K562 (cell line): ENCODE measurements around the gene TMEM63C. TPM values are rescaled to one million over a fixed set of nuclear protein-coding genes. Genes with fewer than 3 reads are reported as not detected.

ENCODE experiments used
- ATAC-seq: fragments of 200-7000 bp; cut with Tn5 transposase; 3 replicates; pipeline ENCODE4 v1.9.1; 2020; ENCODE audit warnings: moderate library complexity
- BruUV-seq: library from RNA; stranded (reverse); fragments of 400-500 nt; replicated peaks from 2 replicates; lab custom pipeline; 2021; lab: Mats Ljungman, UMichigan
- CTCF ChIA-PET: fragments of 300-600 bp; formaldehyde crosslinking; extraction: SDS; loops from one replicate; lab custom pipeline; 2021; ENCODE audit warnings: low intra/inter-chr PET ratio; lab: Yijun Ruan, JAX
- POLR2A ChIA-PET: fragments of 300-600, 350-650 bp; sonication (Branson Sonifier 250); formaldehyde crosslinking; extraction: SDS; loops from one replicate; lab custom pipeline; 2021; ENCODE audit warnings: antibody characterized with exemption, inconsistent platforms; lab: Yijun Ruan, JAX
- DNase-seq, 4 experiments: peaks; one replicate each; pipeline versions ENCODE4 v3.0.0 to v3.0.0-alpha.2; 2011 to 2018; ENCODE audit warnings: low spot score in 3 of 4, mixed read lengths in 3 of 4; ENCODE audit errors: extremely low read depth in 1 of 4
- FAIRE-seq: peaks from 2 replicates; lab custom pipeline; 2011; peaks lifted over from hg19 to GRCh38; lab: Jason Lieb, UNC
- H2AFZ ChIP-seq: 2 replicates; pipeline ENCODE4 v1.6.0; 2011; ENCODE audit warnings: low read depth, low read length, control low read depth, inconsistent platforms
- H3K27ac ChIP-seq: fragments of 200-600 bp; 3 replicates; pipeline ENCODE4 v1.8.0; 2011; ENCODE audit warnings: low read depth, mild to moderate bottlenecking, control low read depth, inconsistent platforms, low read length, moderate library complexity, mixed read lengths; ENCODE audit errors: extremely low read depth
- H3K27me3 ChIP-seq, 2 experiments: fragments of 300-600 bp in 1 of 2; 2 replicates in 1 of 2; 3 replicates in 1 of 2; pipeline versions ENCODE4 v1.6.0 to v1.8.0; 2011; ENCODE audit warnings: inconsistent platforms in 2 of 2, low read length in 2 of 2, mild to moderate bottlenecking in 1 of 2, mixed read lengths in 1 of 2, moderate library complexity in 1 of 2; ENCODE audit not compliant: control insufficient read depth in 2 of 2, insufficient read depth in 2 of 2
- H3K36me3 ChIP-seq: fragments of 300-600 bp; 3 replicates; pipeline ENCODE4 v1.8.0; 2011; ENCODE audit warnings: mild to moderate bottlenecking, low read length, inconsistent platforms; ENCODE audit not compliant: control insufficient read depth, insufficient read depth
- H3K4me1 ChIP-seq, 2 experiments: fragments of 200-600 bp in 1 of 2; replicated peaks in 1 of 2; 2 replicates in 1 of 2; 3 replicates in 1 of 2; pipeline versions ENCODE4 v1.5.1 to v1.8.0; 2011; ENCODE audit warnings: inconsistent platforms in 2 of 2, low read length in 2 of 2, mild to moderate bottlenecking in 1 of 2, mixed read lengths in 1 of 2, moderate library complexity in 1 of 2; ENCODE audit not compliant: control insufficient read depth in 2 of 2, insufficient read depth in 2 of 2
- H3K4me2 ChIP-seq: 2 replicates; pipeline ENCODE4 v1.6.1; 2011; ENCODE audit warnings: low read length, control low read depth, inconsistent platforms, mixed read lengths; ENCODE audit not compliant: insufficient read depth
- H3K4me3 ChIP-seq: fragments of 200-600 bp; sonication (generic), shearing (Covaris generic); 2 replicates; pipeline ENCODE4 v1.5.1; 2016; ENCODE audit warnings: control low read depth, inconsistent platforms
- H3K79me2 ChIP-seq: fragments of 200-600 bp; 3 replicates; pipeline ENCODE4 v1.8.0; 2011; ENCODE audit warnings: low read length, inconsistent platforms; ENCODE audit not compliant: control insufficient read depth, insufficient read depth
- H3K9ac ChIP-seq, 2 experiments: 2 replicates each; pipeline versions ENCODE4 v1.6.0 to v1.6.1; 2011; ENCODE audit warnings: low read depth in 2 of 2, low read length in 2 of 2, control low read depth in 1 of 2, inconsistent platforms in 1 of 2, mild to moderate bottlenecking in 1 of 2, mixed read lengths in 1 of 2; ENCODE audit not compliant: insufficient read depth in 1 of 2
- H3K9me1 ChIP-seq: one replicate; pipeline ENCODE4 v1.6.0; 2011; ENCODE audit warnings: inconsistent platforms, mild to moderate bottlenecking, low read length, moderate library complexity; ENCODE audit not compliant: control insufficient read depth, insufficient read depth
- H3K9me3 ChIP-seq: replicated peaks from 2 replicates; pipeline ENCODE4 v1.5.1; 2011; ENCODE audit warnings: low read depth, low read length, inconsistent platforms; ENCODE audit not compliant: control insufficient read depth, insufficient read depth
- H4K20me1 ChIP-seq: replicated peaks from 2 replicates; pipeline ENCODE4 v1.6.1; 2011; ENCODE audit warnings: low read length, inconsistent platforms, mixed read lengths; ENCODE audit not compliant: control insufficient read depth, insufficient read depth
- ELF4 ChIP-seq: fragments of 450-650 bp; formaldehyde crosslinking; IDR thresholded peaks from 2 replicates; pipeline ENCODE4 v1.4.0; 2022; ENCODE audit warnings: missing genetic modification characterization
- GABPA ChIP-seq: fragments of 200-800 bp; sonication (Bioruptor generic); conservative IDR thresholded peaks from 2 replicates; pipeline ENCODE4 v1.6.1; 2016; ENCODE audit warnings: low read depth, missing genetic modification characterization, missing compliant biosample characterization
- MEF2D ChIP-seq: conservative IDR thresholded peaks from 2 replicates; pipeline ENCODE4 v1.6.1; 2016; ENCODE audit warnings: low read depth, missing genetic modification characterization, missing compliant biosample characterization
- NCOA1 ChIP-seq: fragments of 450-650 bp; IDR thresholded peaks from 2 replicates; pipeline ENCODE4 v1.6.1; 2016; ENCODE audit warnings: low read depth
- RAD51 ChIP-seq: fragments of 450-650 bp; IDR thresholded peaks from 2 replicates; pipeline ENCODE4 v1.7.1; 2016; ENCODE audit warnings: low read depth, mild to moderate bottlenecking, borderline replicate concordance
- USF2 ChIP-seq: sonication (generic); formaldehyde crosslinking; IDR thresholded peaks from 2 replicates; pipeline ENCODE4 v1.5.0; 2020; ENCODE audit warnings: missing genetic modification reagents
- XRCC5 ChIP-seq: fragments of 200-400 bp; formaldehyde crosslinking; IDR thresholded peaks from 2 replicates; pipeline ENCODE4 v1.6.1; 2017; ENCODE audit warnings: low read depth, mild to moderate bottlenecking, low read length
- WGBS: fragments of 100-300 bp; shearing (Covaris generic); methylation state at CpG from one replicate; pipeline ENCODE4 v1.1.6; 2016; ENCODE audit warnings: low coverage, mixed read lengths; ENCODE audit not compliant: insufficient coverage; ENCODE audit errors: missing lambda C conversion rate; 5-methylcytosine and 5-hydroxymethylcytosine counted together
- in situ Hi-C: fragments of 300-500 bp; cut with MboI; formaldehyde crosslinking; loops from 4 replicates; pipeline ENCODE4 v1.15.0; 2018; ENCODE audit warnings: inconsistent platforms, mixed read lengths
- intact Hi-C: fragments of 100-400 bp; cut with micrococcal nuclease; formaldehyde crosslinking; loops from 2 replicates; pipeline ENCODE4 v1.14.2; 2022
- polyA plus RNA-seq, 8 experiments: library from polyadenylated mRNA; depleted of rRNA in 4 of 8; stranded (reverse) in 5 of 8; unstranded in 3 of 8; fragments of >200 nt; fragmentation: Nextera tagmentation in 2 of 8; fragmentation: Illumina TruSeq in 1 of 8; extraction: Ambion mirVana in 2 of 8; extraction: Trizol in 1 of 8; gene quantifications; 2 replicates each; pipeline versions ENCODE4 v1.2.1 to v1.2.3, GENCODE V29; 2011 to 2014; ENCODE audit warnings: inconsistent platforms in 1 of 8, missing spikeins in 1 of 8
- total RNA-seq, 7 experiments: library from RNA; depleted of rRNA in 6 of 7; stranded (reverse); fragments of >200 nt in 6 of 7; fragmentation: Illumina TruSeq in 2 of 7; extraction: Trizol in 2 of 7; gene quantifications; 2 replicates each; pipeline versions ENCODE4 v1.2.1 to v1.2.3, GENCODE V29; 2011 to 2021; ENCODE audit warnings: low replicate concordance in 1 of 7

TMEM63C gene
- total and polyA plus RNA-seq, 9 of the 15 experiments (the other 6 are each of a cell fraction or from before 2014, with no cell fraction given), result 0.07 TPM; not detected in 8

GRCh38 chr14:77158882-77159255, 22.7 kb upstream of the TMEM63C start (continued):
- TF ChIP-seq USF2, result no peak
- TF ChIP-seq NCOA1, result no peak
- no peak for TF ChIP-seq ELF4 (CRISPR knock-in tag)
- no peak for TF ChIP-seq GABPA
- TF ChIP-seq XRCC5, result no peak
- TF ChIP-seq RAD51, result no peak

- no peak for ATAC-seq
- FAIRE-seq, result no peak
- 0% methylated on average over 3 of the region's 4 CpGs for WGBS
- no TSS peak for BruUV-seq
- Histone ChIP-seq H3K27me3 (peaks cover 0 to 19% of the 10 kb centered on the region in 2 experiments; a peak in 3 of 5 replicates), H2AFZ (no peak overlapping the region), H3K27ac (no peak overlapping the region), H3K9me3 (no peaks in the 10 kb centered on the region), H3K4me1 (peaks cover 2 to 8% of the 10 kb centered on the region in 2 experiments; a peak in 3 of 5 replicates), H3K4me2 (no peak overlapping the region), H3K79me2 (no peaks in the 10 kb centered on the region), H3K4me3 (no peak overlapping the region), H3K9ac (no peak overlapping the region), H3K36me3 (no peaks in the 10 kb centered on the region), H4K20me1 (no peaks in the 10 kb centered on the region), H3K9me1 (no peaks in the 10 kb centered on the region)
- ChIA-PET CTCF (no interaction called here), POLR2A (no interaction called here)
- no peak for DNase-seq
- in situ Hi-C loops (no loop called here), intact Hi-C loops (no loop called here)
- TF ChIP-seq MEF2D, result no peak
These were observed 20.6 kb upstream of the TMEM63C start for GRCh38 chr14:77161011-77161410.
